ENCODE data around the gene PPIA. TPM values are rescaled to one million over a fixed set of nuclear protein-coding genes. Genes with fewer than 3 reads are reported as not detected.

The PPIA gene
- polyA plus RNA-seq, 1 of the 3 experiments (the other 2 are of a cell fraction) = 6,267 TPM

Other genes starting within 250 kb of the PPIA start
- 97.1 and 126 TPM in 2 replicates for gene DDX56, start 222.8 kb upstream of the PPIA start, polyA plus RNA-seq (2012; rRNA removed)
- gene TMED4, start 214.4 kb upstream of the PPIA start, polyA plus RNA-seq (2012; rRNA removed) = 145 and 192 TPM in 2 replicates
- 58.2 and 69.4 TPM in 2 replicates for gene OGDH, start 190.1 kb upstream of the PPIA start, polyA plus RNA-seq (2012; rRNA removed)
- 17.8 and 18.1 TPM in 2 replicates for gene ZMIZ2, start 47.8 kb upstream of the PPIA start, polyA plus RNA-seq (2012; rRNA removed)
- gene H2AZ2, start 51.4 kb downstream of the PPIA start, polyA plus RNA-seq (2012; rRNA removed) = 207 and 389 TPM in 2 replicates
- gene PURB, start 88.8 kb downstream of the PPIA start, polyA plus RNA-seq (2012; rRNA removed) = 4.1 and 4.8 TPM in 2 replicates
- 0.05 and 0.10 TPM in 2 replicates for gene MYO1G, start 182.3 kb downstream of the PPIA start, polyA plus RNA-seq (2012; rRNA removed)
- 65.6 and 83.2 TPM in 2 replicates for gene CCM2, start 203.5 kb downstream of the PPIA start, polyA plus RNA-seq (2012; rRNA removed)